ENCODE measurements around the gene CAPN8.
"Not testable (repeated sequence)": the region's sequence is repeated elsewhere in the genome, so short reads cannot be mapped to it uniquely, and the experiment has no call there.

Gene CAPN8

DNA sequence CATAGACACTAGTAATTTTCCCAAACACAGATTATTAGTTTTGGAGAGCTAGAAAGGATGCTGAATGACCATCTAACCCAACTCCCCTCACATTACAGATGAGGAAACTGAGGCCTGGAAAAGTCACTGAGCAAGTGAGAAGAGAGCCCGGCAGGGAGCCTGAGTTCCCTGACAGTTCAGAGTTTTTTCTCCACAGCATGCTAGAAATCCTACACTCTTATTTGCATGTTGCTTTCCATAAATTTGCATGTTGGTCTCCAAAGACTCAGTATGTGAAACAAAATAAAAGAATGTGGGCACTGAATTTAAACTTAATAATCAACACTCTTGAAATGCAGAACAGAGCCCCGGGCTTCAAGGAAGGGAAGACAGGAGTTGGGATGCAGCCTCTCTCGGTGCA is 140.0 kb downstream of the CAPN8 start:
- no peak for DNase-seq (ENCODE audit: extremely low read depth, low read depth)
- no peak for TF ChIP-seq CTCF (IDR thresholded peaks at IDR 0.05; ENCODE audit: low read depth, low read length, missing control alignments)
- H3K4me3 ChIP-seq (replicated peaks; ENCODE audit: low read depth, low read length) = no peak overlapping the region

DNA sequence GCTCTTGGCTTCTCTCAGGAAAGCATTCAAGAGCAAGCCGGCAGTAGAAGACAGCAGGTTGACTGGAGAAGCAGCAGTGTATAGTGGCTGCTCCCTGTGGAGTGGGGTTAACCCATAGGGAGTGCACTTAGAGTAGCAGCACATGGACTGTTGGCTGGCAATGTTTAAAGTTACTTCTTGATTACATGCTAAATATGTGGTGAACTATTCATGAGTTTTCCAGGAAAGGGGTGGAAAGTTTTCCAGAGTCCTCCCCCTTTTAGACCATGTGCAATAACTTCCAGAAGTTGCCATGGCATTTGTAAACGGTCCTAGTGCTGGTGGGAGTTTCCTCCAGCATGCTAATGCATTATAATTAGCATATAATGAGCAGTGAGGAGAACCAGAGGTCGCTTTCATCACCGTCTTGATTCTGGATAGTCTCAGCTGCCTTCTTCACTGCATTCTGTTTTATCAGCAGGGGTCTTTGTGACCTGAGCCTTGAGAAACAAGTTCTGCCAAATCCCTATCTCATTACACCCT is 140.5 kb downstream of the CAPN8 start:
- DNase-seq (ENCODE audit: extremely low read depth, low read depth) = no peak
- no peak for TF ChIP-seq CTCF (IDR thresholded peaks at IDR 0.05; ENCODE audit: low read depth, low read length, missing control alignments)
- H3K4me3 ChIP-seq (replicated peaks; ENCODE audit: low read depth, low read length) = no peak overlapping the region

GRCh38 chr1:223521150-223521549 is 144.4 kb downstream of the CAPN8 start:
- no peak for DNase-seq (ENCODE audit: extremely low read depth, low read depth)
- no peak for TF ChIP-seq CTCF (IDR thresholded peaks at IDR 0.05; ENCODE audit: low read depth, low read length, missing control alignments)
- H3K4me3 ChIP-seq (replicated peaks; ENCODE audit: low read depth, low read length) = no peak overlapping the region

DNA sequence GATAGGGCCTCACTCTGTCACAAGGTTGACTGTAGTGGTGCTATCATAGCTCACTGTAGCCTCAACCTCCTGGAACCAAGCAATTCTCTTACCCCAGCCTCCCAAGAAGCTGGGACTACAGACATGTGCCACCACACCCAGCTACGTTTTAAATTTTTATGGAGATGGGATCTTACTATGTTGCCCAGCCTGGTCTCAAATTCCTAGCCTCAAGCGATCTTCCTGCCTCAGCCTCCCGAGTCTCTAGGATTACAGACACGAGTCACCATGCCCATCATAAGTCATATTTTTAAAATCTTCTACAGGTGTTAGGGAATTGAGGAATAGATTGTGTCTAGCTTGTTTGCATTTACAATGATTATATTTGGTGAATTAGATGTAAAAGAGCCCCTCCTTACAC is 145.3 kb downstream of the CAPN8 start:
- TF ChIP-seq CTCF (IDR thresholded peaks at IDR 0.05; ENCODE audit: low read depth, low read length, missing control alignments) = no peak
- no peak for DNase-seq (ENCODE audit: extremely low read depth, low read depth)
- H3K4me3 ChIP-seq (replicated peaks; ENCODE audit: low read depth, low read length) = no peak overlapping the region

- no peak for TF ChIP-seq CTCF (IDR thresholded peaks at IDR 0.05; ENCODE audit: low read depth, low read length, missing control alignments)
- H3K4me3 ChIP-seq (replicated peaks; ENCODE audit: low read depth, low read length) = no peak overlapping the region
- no peak for DNase-seq (ENCODE audit: extremely low read depth, low read depth)
Measured at GRCh38 chr1:223519116-223519515, 146.4 kb downstream of the CAPN8 start.

DNA sequence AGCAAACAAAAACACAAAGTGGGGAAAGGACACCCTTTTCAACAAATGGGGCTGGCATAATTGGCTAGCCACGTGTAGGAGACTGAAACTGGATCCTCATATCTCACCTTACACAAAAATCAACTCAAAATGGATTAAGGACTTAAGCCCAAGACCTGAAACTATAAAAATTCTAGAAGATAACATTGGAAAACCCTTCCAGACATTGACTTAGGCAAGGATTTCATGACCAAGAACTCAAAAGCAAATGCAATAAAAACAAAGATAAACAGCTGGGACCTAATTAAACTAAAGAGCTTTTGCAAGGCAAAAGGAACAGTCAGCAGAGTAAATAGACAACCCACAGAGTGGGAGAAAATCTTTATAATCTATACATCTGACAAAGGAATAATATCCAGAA is 146.9 kb downstream of the CAPN8 start:
- DNase-seq (ENCODE audit: extremely low read depth, low read depth); H3K4me3 ChIP-seq (replicated peaks; ENCODE audit: low read depth, low read length): not testable (repeated sequence)

- no peak overlapping the region for H3K4me3 ChIP-seq (replicated peaks; ENCODE audit: low read depth, low read length)
- TF ChIP-seq CTCF (IDR thresholded peaks at IDR 0.05; ENCODE audit: low read depth, low read length, missing control alignments) = no peak
- DNase-seq (ENCODE audit: extremely low read depth, low read depth) = no peak
Measured at GRCh38 chr1:223515926-223516325, 149.6 kb downstream of the CAPN8 start.
